Measurements from ENCODE around the gene WWTR1. TPM values are rescaled to one million over a fixed set of nuclear protein-coding genes. Genes with fewer than 3 reads are reported as not detected.

The WWTR1 gene
- total and polyA plus RNA-seq, 2 of the 8 experiments (the other 6 are each of a cell fraction or from before 2014, with no cell fraction given): 15.7 to 18.6 TPM

- no peak for TF ChIP-seq CTCF (IDR thresholded peaks at IDR 0.05; ENCODE audit: control extremely low read depth in 1 of 3, insufficient read depth in 1 of 3, low read depth in 1 of 3, low read length in 3 of 3)
These were observed 18.7 kb downstream of the WWTR1 start (continued) for GRCh38 chr3:149639093-149639486.
